ENCODE measurements around the gene ZYG11A.

The ZYG11A gene

DNA sequence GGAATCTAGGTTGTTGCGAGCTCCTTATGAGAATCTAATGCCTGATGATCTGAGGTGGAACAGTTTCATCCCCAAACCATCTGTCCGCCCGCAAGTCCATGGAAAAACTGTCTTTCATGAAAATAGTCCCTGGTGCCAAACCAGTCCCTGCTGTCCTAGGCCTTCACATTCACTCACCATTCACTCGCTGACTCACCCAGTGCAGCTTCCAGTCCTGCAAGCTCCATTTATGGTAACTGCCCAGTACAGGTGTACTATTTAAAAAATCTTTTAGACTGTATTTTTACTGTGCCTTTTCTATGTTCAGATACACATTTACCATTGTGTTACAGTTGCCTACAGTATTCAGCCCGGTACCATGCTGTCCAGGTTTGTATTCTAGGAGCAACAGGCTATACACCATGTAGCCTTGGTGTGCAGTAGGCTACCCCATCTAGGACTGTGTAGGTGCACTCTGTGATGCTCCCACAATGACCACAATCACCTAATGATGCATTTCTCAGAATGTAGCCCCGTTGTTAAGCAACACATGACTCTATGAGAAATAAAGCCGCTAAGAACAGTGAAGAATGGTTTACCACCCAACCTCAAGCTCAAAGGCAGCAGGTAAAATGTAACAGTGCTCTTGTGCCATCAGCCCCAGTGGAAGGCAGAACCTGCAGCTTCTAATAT lies 76.6 kb downstream of the ZYG11A start:
- H3K9me3 ChIP-seq (ENCODE audit: control insufficient read depth, insufficient read depth, low read depth, low read length) = no peaks in the 10 kb centered on the region
- CTCF ChIA-PET = interaction anchor here (1.2 to 1.9 kb wide), 2 partner anchors 13 to 15 kb away, joined by 5 to 6 read pairs; no protein-coding TSS in a partner anchor
- H3K4me3 ChIP-seq (ENCODE audit: low read depth, low read length) = no peak overlapping the region
- no peaks in the 10 kb centered on the region for H3K36me3 ChIP-seq (ENCODE audit: control insufficient read depth in 2 of 2, insufficient read depth in 1 of 2, low read length in 2 of 2)
- H3K27ac ChIP-seq (ENCODE audit: extremely low read depth, low read depth, low read length) = no peak overlapping the region
- TF ChIP-seq ZNF155 (tag by site-specific recombination; IDR thresholded peaks at IDR 0.05) = no peak
- TF ChIP-seq RBAK (tag by site-specific recombination; IDR thresholded peaks at IDR 0.05) = no peak
- 0 out of 2 replicates have a peak, but pooled peaks have one; percentile 9 for TF ChIP-seq SCRT2 (tag by site-specific recombination; IDR thresholded peaks at IDR 0.05)
- POLR2A ChIA-PET = interaction anchor here (0.6 to 1.3 kb wide), 3 partner anchors 9 to 92 kb away, joined by 3 to 4 read pairs (median 3); partner anchors contain the start of genes SCP2 and ZYG11A
- H3K4me1 ChIP-seq (ENCODE audit: control insufficient read depth, insufficient read depth, low read length) = no peaks in the 10 kb centered on the region

DNA sequence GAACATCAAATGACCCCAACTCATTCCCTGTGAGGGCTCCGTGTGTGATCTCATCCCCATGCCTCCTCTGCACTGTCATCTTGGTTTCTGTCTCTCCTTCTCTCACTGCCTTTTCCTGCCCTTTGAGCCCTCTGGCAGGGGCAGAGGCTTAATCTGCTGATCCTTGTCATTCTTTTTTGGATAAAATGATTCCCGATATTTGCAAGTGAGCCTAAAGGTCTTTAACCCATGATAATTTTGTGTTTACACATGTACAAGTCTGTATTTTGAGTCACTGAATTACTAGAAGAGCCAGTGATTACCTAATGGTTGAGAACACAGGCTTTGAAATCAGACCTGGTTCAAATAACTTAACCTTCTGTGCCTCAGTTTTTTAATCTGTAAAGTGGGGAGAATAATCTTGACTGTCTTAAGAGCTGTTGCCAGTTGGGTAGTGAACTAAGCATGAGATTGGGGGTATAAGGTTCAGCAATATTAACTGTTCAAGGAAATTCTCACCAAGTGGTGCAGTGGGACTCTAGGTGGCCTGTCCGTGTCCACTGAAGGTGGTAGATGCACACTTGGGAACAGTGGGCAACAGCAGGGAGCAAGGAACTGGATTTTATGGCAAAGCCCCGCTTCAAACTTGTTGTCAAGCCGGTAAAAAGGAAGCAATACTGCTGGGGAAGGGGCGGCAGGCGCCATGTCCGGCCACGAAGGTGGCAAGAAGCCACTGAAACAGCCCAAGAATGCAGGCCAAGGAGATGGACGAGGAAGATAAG lies 77.3 kb downstream of the ZYG11A start:
- Histone ChIP-seq H3K36me3 (ENCODE audit: control insufficient read depth in 2 of 2, insufficient read depth in 1 of 2, low read length in 2 of 2) (no peaks in the 10 kb centered on the region), H3K4me3 (ENCODE audit: low read depth, low read length) (no peak overlapping the region), H3K9me3 (ENCODE audit: control insufficient read depth, insufficient read depth, low read depth, low read length) (no peaks in the 10 kb centered on the region), H3K4me1 (ENCODE audit: control insufficient read depth, insufficient read depth, low read length) (no peaks in the 10 kb centered on the region), H3K27ac (ENCODE audit: extremely low read depth, low read depth, low read length) (no peak overlapping the region)
- ChIA-PET POLR2A (interaction anchor here (0.6 to 2.0 kb wide), 2 partner anchors 69 to 91 kb away, joined by 3 to 4 read pairs; no protein-coding TSS in a partner anchor), CTCF (interaction anchor here (1.9 kb wide), 1 partner anchor 14 kb away, joined by 6 read pairs; no protein-coding TSS in a partner anchor)
- TF ChIP-seq, protein P1, sequence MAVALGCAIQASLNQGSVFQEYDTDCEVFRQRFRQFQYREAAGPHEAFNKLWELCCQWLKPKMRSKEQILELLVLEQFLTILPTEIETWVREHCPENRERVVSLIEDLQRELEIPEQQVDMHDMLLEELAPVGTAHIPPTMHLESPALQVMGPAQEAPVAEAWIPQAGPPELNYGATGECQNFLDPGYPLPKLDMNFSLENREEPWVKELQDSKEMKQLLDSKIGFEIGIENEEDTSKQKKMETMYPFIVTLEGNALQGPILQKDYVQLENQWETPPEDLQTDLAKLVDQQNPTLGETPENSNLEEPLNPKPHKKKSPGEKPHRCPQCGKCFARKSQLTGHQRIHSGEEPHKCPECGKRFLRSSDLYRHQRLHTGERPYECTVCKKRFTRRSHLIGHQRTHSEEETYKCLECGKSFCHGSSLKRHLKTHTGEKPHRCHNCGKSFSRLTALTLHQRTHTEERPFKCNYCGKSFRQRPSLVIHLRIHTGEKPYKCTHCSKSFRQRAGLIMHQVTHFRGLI (tag by site-specific recombination; IDR thresholded peaks at IDR 0.05) = no peak
- TF ChIP-seq ZBTB8A (tag by site-specific recombination; IDR thresholded peaks at IDR 0.05) (no peak), ZNF335 (tag by site-specific recombination; conservative IDR thresholded peaks at IDR 0.05) (no peak), ZNF768 (tag by site-specific recombination; IDR thresholded peaks at IDR 0.05) (no peak), ZNF211 (tag by site-specific recombination; IDR thresholded peaks at IDR 0.05; ENCODE audit: low read depth) (no peak), ZNF146 (tag by site-specific recombination; IDR thresholded peaks at IDR 0.05) (no peak), ZFP41 (tag by site-specific recombination; IDR thresholded peaks at IDR 0.05; ENCODE audit: borderline replicate concordance) (no peak), ZNF433 (tag by site-specific recombination; IDR thresholded peaks at IDR 0.05; ENCODE audit: low read depth) (no peak), MZF1 (tag by site-specific recombination; IDR thresholded peaks at IDR 0.05; ENCODE audit: borderline replicate concordance) (no peak), ZNF670 (tag by site-specific recombination; IDR thresholded peaks at IDR 0.05; ENCODE audit: low read depth) (no peak), SALL2 (tag by site-specific recombination; IDR thresholded peaks at IDR 0.05; ENCODE audit: borderline replicate concordance) (no peak), KLF9 (tag by site-specific recombination; IDR thresholded peaks at IDR 0.05; ENCODE audit: low read depth) (no peak), BCL11B (tag by site-specific recombination; IDR thresholded peaks at IDR 0.05; ENCODE audit: low read depth) (no peak), BCL11A (tag by site-specific recombination; IDR thresholded peaks at IDR 0.05; ENCODE audit: low read depth) (no peak), ZNF174 (tag by site-specific recombination; IDR thresholded peaks at IDR 0.05) (no peak), ZNF175 (tag by site-specific recombination; IDR thresholded peaks at IDR 0.05) (no peak), ZNF548 (tag by site-specific recombination; IDR thresholded peaks at IDR 0.05) (no peak)
- TF ChIP-seq, protein P2, sequence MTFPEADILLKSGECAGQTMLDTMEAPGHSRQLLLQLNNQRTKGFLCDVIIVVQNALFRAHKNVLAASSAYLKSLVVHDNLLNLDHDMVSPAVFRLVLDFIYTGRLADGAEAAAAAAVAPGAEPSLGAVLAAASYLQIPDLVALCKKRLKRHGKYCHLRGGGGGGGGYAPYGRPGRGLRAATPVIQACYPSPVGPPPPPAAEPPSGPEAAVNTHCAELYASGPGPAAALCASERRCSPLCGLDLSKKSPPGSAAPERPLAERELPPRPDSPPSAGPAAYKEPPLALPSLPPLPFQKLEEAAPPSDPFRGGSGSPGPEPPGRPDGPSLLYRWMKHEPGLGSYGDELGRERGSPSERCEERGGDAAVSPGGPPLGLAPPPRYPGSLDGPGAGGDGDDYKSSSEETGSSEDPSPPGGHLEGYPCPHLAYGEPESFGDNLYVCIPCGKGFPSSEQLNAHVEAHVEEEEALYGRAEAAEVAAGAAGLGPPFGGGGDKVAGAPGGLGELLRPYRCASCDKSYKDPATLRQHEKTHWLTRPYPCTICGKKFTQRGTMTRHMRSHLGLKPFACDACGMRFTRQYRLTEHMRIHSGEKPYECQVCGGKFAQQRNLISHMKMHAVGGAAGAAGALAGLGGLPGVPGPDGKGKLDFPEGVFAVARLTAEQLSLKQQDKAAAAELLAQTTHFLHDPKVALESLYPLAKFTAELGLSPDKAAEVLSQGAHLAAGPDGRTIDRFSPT (tag by site-specific recombination; IDR thresholded peaks at IDR 0.05) = no peak
- TF ChIP-seq, protein P3, sequence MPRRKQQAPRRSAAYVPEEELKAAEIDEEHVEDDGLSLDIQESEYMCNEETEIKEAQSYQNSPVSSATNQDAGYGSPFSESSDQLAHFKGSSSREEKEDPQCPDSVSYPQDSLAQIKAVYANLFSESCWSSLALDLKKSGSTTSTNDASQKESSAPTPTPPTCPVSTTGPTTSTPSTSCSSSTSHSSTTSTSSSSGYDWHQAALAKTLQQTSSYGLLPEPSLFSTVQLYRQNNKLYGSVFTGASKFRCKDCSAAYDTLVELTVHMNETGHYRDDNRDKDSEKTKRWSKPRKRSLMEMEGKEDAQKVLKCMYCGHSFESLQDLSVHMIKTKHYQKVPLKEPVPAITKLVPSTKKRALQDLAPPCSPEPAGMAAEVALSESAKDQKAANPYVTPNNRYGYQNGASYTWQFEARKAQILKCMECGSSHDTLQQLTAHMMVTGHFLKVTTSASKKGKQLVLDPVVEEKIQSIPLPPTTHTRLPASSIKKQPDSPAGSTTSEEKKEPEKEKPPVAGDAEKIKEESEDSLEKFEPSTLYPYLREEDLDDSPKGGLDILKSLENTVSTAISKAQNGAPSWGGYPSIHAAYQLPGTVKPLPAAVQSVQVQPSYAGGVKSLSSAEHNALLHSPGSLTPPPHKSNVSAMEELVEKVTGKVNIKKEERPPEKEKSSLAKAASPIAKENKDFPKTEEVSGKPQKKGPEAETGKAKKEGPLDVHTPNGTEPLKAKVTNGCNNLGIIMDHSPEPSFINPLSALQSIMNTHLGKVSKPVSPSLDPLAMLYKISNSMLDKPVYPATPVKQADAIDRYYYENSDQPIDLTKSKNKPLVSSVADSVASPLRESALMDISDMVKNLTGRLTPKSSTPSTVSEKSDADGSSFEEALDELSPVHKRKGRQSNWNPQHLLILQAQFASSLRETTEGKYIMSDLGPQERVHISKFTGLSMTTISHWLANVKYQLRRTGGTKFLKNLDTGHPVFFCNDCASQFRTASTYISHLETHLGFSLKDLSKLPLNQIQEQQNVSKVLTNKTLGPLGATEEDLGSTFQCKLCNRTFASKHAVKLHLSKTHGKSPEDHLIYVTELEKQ (tag by site-specific recombination; IDR thresholded peaks at IDR 0.05; ENCODE audit: borderline replicate concordance) = no peak
- TF ChIP-seq, protein P4, sequence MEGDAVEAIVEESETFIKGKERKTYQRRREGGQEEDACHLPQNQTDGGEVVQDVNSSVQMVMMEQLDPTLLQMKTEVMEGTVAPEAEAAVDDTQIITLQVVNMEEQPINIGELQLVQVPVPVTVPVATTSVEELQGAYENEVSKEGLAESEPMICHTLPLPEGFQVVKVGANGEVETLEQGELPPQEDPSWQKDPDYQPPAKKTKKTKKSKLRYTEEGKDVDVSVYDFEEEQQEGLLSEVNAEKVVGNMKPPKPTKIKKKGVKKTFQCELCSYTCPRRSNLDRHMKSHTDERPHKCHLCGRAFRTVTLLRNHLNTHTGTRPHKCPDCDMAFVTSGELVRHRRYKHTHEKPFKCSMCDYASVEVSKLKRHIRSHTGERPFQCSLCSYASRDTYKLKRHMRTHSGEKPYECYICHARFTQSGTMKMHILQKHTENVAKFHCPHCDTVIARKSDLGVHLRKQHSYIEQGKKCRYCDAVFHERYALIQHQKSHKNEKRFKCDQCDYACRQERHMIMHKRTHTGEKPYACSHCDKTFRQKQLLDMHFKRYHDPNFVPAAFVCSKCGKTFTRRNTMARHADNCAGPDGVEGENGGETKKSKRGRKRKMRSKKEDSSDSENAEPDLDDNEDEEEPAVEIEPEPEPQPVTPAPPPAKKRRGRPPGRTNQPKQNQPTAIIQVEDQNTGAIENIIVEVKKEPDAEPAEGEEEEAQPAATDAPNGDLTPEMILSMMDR (tag by site-specific recombination; IDR thresholded peaks at IDR 0.05) = no peak
